Kidney (tissue), 14 donors: ENCODE results near the gene ANKLE2. TPM values are rescaled to one million over a fixed set of nuclear protein-coding genes. Genes with fewer than 3 reads are reported as not detected.

Source experiments
- DNase-seq, 5 donors: peaks; one replicate each; pipeline ENCODE4 v3.0.0-alpha.2; 2013 to 2020
- FAIRE-seq: peaks from 2 replicates; lab custom pipeline; 2012; peaks lifted over from hg19 to GRCh38; lab: Jason Lieb, UNC
- H3K27ac ChIP-seq, 2 donors: one replicate each; pipeline ENCODE4 v1.7.0; 2013; ENCODE audit warnings: low read depth in 2 of 2, low read length in 2 of 2, inconsistent platforms in 1 of 2
- H3K27me3 ChIP-seq: one replicate; pipeline ENCODE4 v1.7.1; 2013; ENCODE audit warnings: low read length, inconsistent platforms; ENCODE audit not compliant: control insufficient read depth, insufficient read depth
- H3K36me3 ChIP-seq, 3 donors: one replicate each; pipeline versions ENCODE4 v1.7.0 to v1.7.1; 2013; ENCODE audit warnings: low read length in 3 of 3, control low read depth in 1 of 3, inconsistent platforms in 1 of 3; ENCODE audit not compliant: insufficient read depth in 3 of 3, control insufficient read depth in 2 of 3
- H3K4me1 ChIP-seq, 3 donors: one replicate each; pipeline versions ENCODE4 v1.7.0 to v1.7.1; 2013; ENCODE audit warnings: low read length in 3 of 3, inconsistent platforms in 1 of 3, low read depth in 1 of 3; ENCODE audit not compliant: control insufficient read depth in 2 of 3, insufficient read depth in 2 of 3
- H3K4me3 ChIP-seq, 3 donors: one replicate each; pipeline versions ENCODE4 v1.7.0 to v1.8.1; 2013; ENCODE audit warnings: low read length in 3 of 3, control low read depth in 1 of 3, inconsistent platforms in 1 of 3
- H3K9ac ChIP-seq, 3 donors: one replicate each; pipeline versions ENCODE4 v1.7.0 to v1.7.1; 2013; ENCODE audit warnings: low read length in 3 of 3, control low read depth in 1 of 3, inconsistent platforms in 1 of 3
- H3K9me3 ChIP-seq, 3 donors: one replicate each; pipeline versions ENCODE4 v1.7.0 to v1.7.1; 2013; ENCODE audit warnings: low read length in 3 of 3, control low read depth in 1 of 3, inconsistent platforms in 1 of 3; ENCODE audit not compliant: control insufficient read depth in 2 of 3, insufficient read depth in 1 of 3
- CTCF ChIP-seq: IDR thresholded peaks from 3 replicates; pipeline ENCODE4 v1.5.1; 2012; ENCODE audit warnings: mild to moderate bottlenecking, moderate library complexity, borderline replicate concordance; ENCODE audit not compliant: insufficient read depth; ENCODE audit errors: extremely low read depth
- intact Hi-C: fragments of 100-400 bp; cut with DNase I; formaldehyde crosslinking; loops from one replicate; pipeline ENCODE4 v1.11.1; 2022
- polyA plus RNA-seq: library from polyadenylated mRNA; stranded (reverse); fragments of 350-450 nt; fragmentation: Illumina TruSeq; extraction: RNeasy Lipid Tissue Mini Kit (QIAGEN cat#74804); gene quantifications from one replicate; pipeline ENCODE4 v1.2.3, GENCODE V29; 2014; ENCODE audit warnings: low read depth, low replicate concordance; ENCODE audit not compliant: insufficient read depth
- total RNA-seq: library from RNA; stranded (reverse); fragmentation: NEBNext Ultra II Directional; extraction: Animal tissue kit (Norgen Biotek cat#: 25700); gene quantifications from one replicate; pipeline ENCODE4 v1.2.1, GENCODE V29; 2021
- donor health status: control.
- donor health status: control.
- donor health status: control.
- donor health status: control.
- donor health status: control.
- donor health status: DM: yes; HTN: yes; CAD: no.
- donor health status: Normal renal cell carcinoma (clear cell type).

The ANKLE2 gene
- total and polyA plus RNA-seq, 2 donors from 2014 or later = 14.6 to 57.3 TPM

- H3K27me3 ChIP-seq = no peaks in the 10 kb centered on the region
- no peak overlapping the region for H3K27ac ChIP-seq
- FAIRE-seq (no peak), DNase-seq (peak in 1 of 5 donors; percentile 46)
- no peaks in the 10 kb centered on the region for H3K9me3 ChIP-seq
- no peak overlapping the region for H3K9ac ChIP-seq
- peaks cover 22 to 83% (median 51%) of the 10 kb centered on the region in 3 donors for H3K36me3 ChIP-seq
- no peak for TF ChIP-seq CTCF
- no peaks in the 10 kb centered on the region for H3K4me1 ChIP-seq
- no peak overlapping the region for H3K4me3 ChIP-seq
- intact Hi-C loops = no loop called here
Observed at GRCh38 chr12:132743831-132744230, 17.8 kb downstream of the ANKLE2 start.

- H3K4me3 ChIP-seq = no peak overlapping the region
- no peak overlapping the region for H3K9ac ChIP-seq
- peaks cover 15 to 77% (median 38%) of the 10 kb centered on the region in 3 donors for H3K36me3 ChIP-seq
- H3K4me1 ChIP-seq = no peaks in the 10 kb centered on the region
- no peaks in the 10 kb centered on the region for H3K27me3 ChIP-seq
- H3K9me3 ChIP-seq = no peaks in the 10 kb centered on the region
- intact Hi-C loops = no loop called here
- FAIRE-seq (no peak), DNase-seq (no peak)
- TF ChIP-seq CTCF = no peak
- H3K27ac ChIP-seq = no peak overlapping the region
Observed at GRCh38 chr12:132741620-132742019, 20.0 kb downstream of the ANKLE2 start.

DNA sequence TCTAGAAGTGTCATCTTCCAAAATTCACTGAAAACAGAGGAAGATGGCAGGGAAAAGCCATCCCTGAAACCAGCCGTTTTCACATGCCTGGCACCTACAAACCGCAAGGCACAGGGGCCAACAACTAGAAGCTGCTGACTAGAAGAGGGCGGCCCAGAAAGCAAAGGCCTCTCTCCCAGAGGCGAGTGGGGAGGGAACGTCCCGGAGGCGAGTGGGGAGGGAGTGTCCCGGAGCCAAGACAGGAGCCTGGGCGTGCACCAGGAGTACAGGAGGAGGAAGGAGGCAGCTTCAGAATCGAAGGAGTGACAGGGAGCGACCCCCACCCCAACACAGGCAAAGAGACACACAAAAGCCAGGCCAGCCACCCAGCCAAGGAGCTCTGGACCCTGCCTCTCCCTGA, 21.0 kb downstream of the ANKLE2 start:
- Histone ChIP-seq H3K27me3 (no peaks in the 10 kb centered on the region), H3K9me3 (no peaks in the 10 kb centered on the region), H3K9ac (no peak overlapping the region), H3K36me3 (peaks cover 13 to 77% (median 40%) of the 10 kb centered on the region in 3 donors), H3K4me3 (no peak overlapping the region), H3K4me1 (no peaks in the 10 kb centered on the region), H3K27ac (no peak overlapping the region)
- intact Hi-C loops = no loop called here
- peak in 1 of 5 donors; percentile 64 for DNase-seq
- TF ChIP-seq CTCF = no peak
- FAIRE-seq = no peak

GRCh38 chr12:132740313-132740646, 21.4 kb downstream of the ANKLE2 start:
- no peak overlapping the region for H3K9ac ChIP-seq
- DNase-seq (no peak), FAIRE-seq (no peak)
- no peak overlapping the region for H3K27ac ChIP-seq
- H3K36me3 ChIP-seq = peaks cover 10 to 77% (median 38%) of the 10 kb centered on the region in 3 donors
- TF ChIP-seq CTCF = no peak
- no peaks in the 10 kb centered on the region for H3K9me3 ChIP-seq
- H3K4me3 ChIP-seq = no peak overlapping the region
- H3K4me1 ChIP-seq = no peaks in the 10 kb centered on the region
- H3K27me3 ChIP-seq = no peaks in the 10 kb centered on the region
- intact Hi-C loops = no loop called here
